Mucosa of rectum (tissue), 2 donors: ENCODE data around the gene EPHA2.

Experiments used
- H3K27ac ChIP-seq, 2 donors: one replicate each; pipeline ENCODE4 v1.7.0; 2013; ENCODE audit warnings: inconsistent platforms in 2 of 2, low read depth in 2 of 2, low read length in 2 of 2
- H3K27me3 ChIP-seq, 2 donors: one replicate each; pipeline ENCODE4 v1.7.0; 2013; ENCODE audit warnings: low read length in 2 of 2; ENCODE audit not compliant: control insufficient read depth in 2 of 2, insufficient read depth in 2 of 2
- H3K36me3 ChIP-seq, 2 donors: one replicate each; pipeline ENCODE4 v1.7.0; 2013; ENCODE audit warnings: low read length in 2 of 2; ENCODE audit not compliant: control insufficient read depth in 2 of 2, insufficient read depth in 2 of 2
- H3K4me1 ChIP-seq, 2 donors: one replicate each; pipeline ENCODE4 v1.7.0; 2013; ENCODE audit warnings: low read length in 2 of 2, mild to moderate bottlenecking in 1 of 2; ENCODE audit not compliant: control insufficient read depth in 2 of 2, insufficient read depth in 2 of 2
- H3K4me3 ChIP-seq, 2 donors: one replicate each; pipeline ENCODE4 v1.7.0; 2013; ENCODE audit warnings: low read length in 2 of 2
- H3K9ac ChIP-seq, 2 donors: one replicate each; pipeline ENCODE4 v1.7.0; 2013; ENCODE audit warnings: low read length in 2 of 2, low read depth in 1 of 2, mild to moderate bottlenecking in 1 of 2
- H3K9me3 ChIP-seq, 2 donors: one replicate each; pipeline ENCODE4 v1.7.0; 2013; ENCODE audit warnings: low read length in 2 of 2; ENCODE audit not compliant: control insufficient read depth in 2 of 2
- donor health status: healthy.
- donor health status: Normal muscosa, but diverticular disease.

The EPHA2 gene

GRCh38 chr1:16155537-16156410 is at the start of gene EPHA2:
Gene EPHA2 (minus strand): TSS chr1:16156069. CDS start chr1:16155932, 137 bp downstream.
- H3K27me3 ChIP-seq = no peaks in the 10 kb centered on the region
- H3K9me3 ChIP-seq = no peaks in the 10 kb centered on the region
- H3K4me1 ChIP-seq = peaks cover 28 to 41% of the 10 kb centered on the region in 2 donors
- peak within 1 kb of the TSS; percentile 74 to 76 for H3K4me3 ChIP-seq
- H3K27ac ChIP-seq = peak within 1 kb of the TSS; percentile 89 to 91
- peak within 1 kb of the TSS; percentile 75 to 83 for H3K9ac ChIP-seq
- H3K36me3 ChIP-seq = no peaks in the 10 kb centered on the region

GRCh38 chr1:16205334-16205671 is 49.4 kb upstream of the EPHA2 start:
- H3K9ac ChIP-seq = no peak overlapping the region
- no peak overlapping the region for H3K4me3 ChIP-seq
- H3K27ac ChIP-seq = no peak overlapping the region
- no peaks in the 10 kb centered on the region for H3K9me3 ChIP-seq
- peaks cover 10 to 13% of the 10 kb centered on the region in 2 donors for H3K4me1 ChIP-seq
- no peaks in the 10 kb centered on the region for H3K27me3 ChIP-seq
- peaks cover 0 to 15% of the 10 kb centered on the region in 2 donors for H3K36me3 ChIP-seq

GRCh38 chr1:16204634-16205333 is 48.9 kb upstream of the EPHA2 start:
- Histone ChIP-seq H3K9ac (no peak overlapping the region), H3K36me3 (peaks cover 0 to 15% of the 10 kb centered on the region in 2 donors), H3K4me1 (peaks cover 10 to 13% of the 10 kb centered on the region in 2 donors), H3K9me3 (no peaks in the 10 kb centered on the region), H3K27ac (no peak overlapping the region), H3K27me3 (no peaks in the 10 kb centered on the region), H3K4me3 (no peak overlapping the region)

GRCh38 chr1:16204216-16204615 is 48.3 kb upstream of the EPHA2 start:
- no peaks in the 10 kb centered on the region for H3K9me3 ChIP-seq
- no peak overlapping the region for H3K4me3 ChIP-seq
- H3K9ac ChIP-seq = no peak overlapping the region
- H3K36me3 ChIP-seq = peaks cover 0 to 15% of the 10 kb centered on the region in 2 donors
- peaks cover 12 to 13% of the 10 kb centered on the region in 2 donors for H3K4me1 ChIP-seq
- H3K27me3 ChIP-seq = no peaks in the 10 kb centered on the region
- no peak overlapping the region for H3K27ac ChIP-seq

- H3K36me3 ChIP-seq = peaks cover 0 to 15% of the 10 kb centered on the region in 2 donors
- H3K4me1 ChIP-seq = peaks cover 13 to 16% of the 10 kb centered on the region in 2 donors
- H3K27ac ChIP-seq = no peak overlapping the region
- no peaks in the 10 kb centered on the region for H3K9me3 ChIP-seq
- no peaks in the 10 kb centered on the region for H3K27me3 ChIP-seq
- H3K9ac ChIP-seq = no peak overlapping the region
- no peak overlapping the region for H3K4me3 ChIP-seq
Observed at GRCh38 chr1:16203550-16203949, 47.7 kb upstream of the EPHA2 start.

GRCh38 chr1:16202281-16203210 is 46.7 kb upstream of the EPHA2 start:
- no peaks in the 10 kb centered on the region for H3K9me3 ChIP-seq
- H3K4me1 ChIP-seq = peaks cover 12 to 15% of the 10 kb centered on the region in 2 donors
- H3K36me3 ChIP-seq = peaks cover 0 to 15% of the 10 kb centered on the region in 2 donors
- no peak overlapping the region for H3K9ac ChIP-seq
- no peak overlapping the region for H3K4me3 ChIP-seq
- no peaks in the 10 kb centered on the region for H3K27me3 ChIP-seq
- H3K27ac ChIP-seq = no peak overlapping the region

- Histone ChIP-seq H3K9ac (no peak overlapping the region), H3K36me3 (peaks cover 0 to 15% of the 10 kb centered on the region in 2 donors), H3K27ac (no peak overlapping the region), H3K4me1 (peaks cover 0 to 6% of the 10 kb centered on the region in 2 donors), H3K9me3 (no peaks in the 10 kb centered on the region), H3K4me3 (no peak overlapping the region), H3K27me3 (no peaks in the 10 kb centered on the region)
Observed at GRCh38 chr1:16199700-16200099, 43.8 kb upstream of the EPHA2 start.

- H3K4me1 ChIP-seq = peaks cover 0 to 6% of the 10 kb centered on the region in 2 donors
- H3K27me3 ChIP-seq = no peaks in the 10 kb centered on the region
- no peak overlapping the region for H3K4me3 ChIP-seq
- H3K9me3 ChIP-seq = no peaks in the 10 kb centered on the region
- no peak overlapping the region for H3K9ac ChIP-seq
- H3K27ac ChIP-seq = no peak overlapping the region
- H3K36me3 ChIP-seq = peaks cover 0 to 12% of the 10 kb centered on the region in 2 donors
Observed at GRCh38 chr1:16199157-16199501, 43.3 kb upstream of the EPHA2 start.

- peaks cover 0 to 9% of the 10 kb centered on the region in 2 donors for H3K36me3 ChIP-seq
- no peak overlapping the region for H3K9ac ChIP-seq
- no peaks in the 10 kb centered on the region for H3K9me3 ChIP-seq
- peaks cover 0 to 6% of the 10 kb centered on the region in 2 donors for H3K4me1 ChIP-seq
- no peaks in the 10 kb centered on the region for H3K27me3 ChIP-seq
- no peak overlapping the region for H3K27ac ChIP-seq
- no peak overlapping the region for H3K4me3 ChIP-seq
Observed at GRCh38 chr1:16198444-16199156, 42.7 kb upstream of the EPHA2 start.
